Vagina (tissue), 2 donors: ENCODE data around the gene SYNE1.

Source experiments
- CTCF ChIP-seq, 3 experiments: fragments of 450-650 bp in 2 of 3; fragments of 200-600 bp in 1 of 3; sonication (generic) in 1 of 3; IDR thresholded peaks; one replicate each; pipeline ENCODE4 v1.5.1; 2017 to 2019; ENCODE audit warnings: antibody characterized with exemption in 3 of 3, mild to moderate bottlenecking in 2 of 3, moderate library complexity in 2 of 3
- POLR2A ChIP-seq, 2 donors: fragments of 450-650 bp; IDR thresholded peaks; one replicate each; pipeline ENCODE4 v1.6.1; 2017; ENCODE audit warnings: antibody characterized with exemption in 2 of 2, mild to moderate bottlenecking in 2 of 2, moderate library complexity in 2 of 2
- POLR2AphosphoS5 ChIP-seq, 2 donors: sonication (generic); formaldehyde crosslinking; IDR thresholded peaks; one replicate each; pipeline ENCODE4 v1.9.0; 2017; ENCODE audit warnings: antibody characterized with exemption in 2 of 2, mild to moderate bottlenecking in 2 of 2, low read depth in 1 of 2; ENCODE audit not compliant: insufficient read depth in 1 of 2

- TF ChIP-seq CTCF (IDR thresholded peaks at IDR 0.05): no peak
- TF ChIP-seq POLR2AphosphoS5 (IDR thresholded peaks at IDR 0.05; ENCODE audit: insufficient read depth in 1 of 2, low read depth in 1 of 2): no peak
- no peak for TF ChIP-seq POLR2A (IDR thresholded peaks at IDR 0.05)
These were observed 6.3 kb downstream of the SYNE1 start for GRCh38 chr6:152630832-152631231.
